HG03097 (cell line): ENCODE results near the gene CPSF3.

Source experiments
- ATAC-seq: cut with Tn5 transposase; IDR thresholded peaks from one replicate; pipeline ENCODE4 v1.9.1; 2021; ENCODE audit not compliant: unreplicated experiment, low FRiP score

CPSF3 gene

GRCh38 chr2:9423100-9423921 lies at the start of gene CPSF3, which contains the start of gene ITGB1BP1:
Gene CPSF3 (plus strand): TSS chr2:9423654. CDS start chr2:9423774, 120 bp downstream.
Gene ITGB1BP1 (minus strand): TSS chr2:9423528. CDS start chr2:9418697, 4,831 bp downstream.
- peak; percentile 79 for ATAC-seq

GRCh38 chr2:9374071-9374730 lies 49.3 kb upstream of the CPSF3 start:
- no peak for ATAC-seq

- no peak for ATAC-seq
Observed at GRCh38 chr2:9375857-9376428, 47.5 kb upstream of the CPSF3 start.

GRCh38 chr2:9377461-9378097 lies 45.9 kb upstream of the CPSF3 start:
- no peak for ATAC-seq

- ATAC-seq: no peak
Observed at GRCh38 chr2:9378433-9379390, 44.7 kb upstream of the CPSF3 start.

- no peak for ATAC-seq
Observed at GRCh38 chr2:9379391-9379755, 44.1 kb upstream of the CPSF3 start.

GRCh38 chr2:9380702-9381628 lies 42.5 kb upstream of the CPSF3 start:
- ATAC-seq: no peak

GRCh38 chr2:9382604-9383235 lies 40.7 kb upstream of the CPSF3 start:
- ATAC-seq: no peak

GRCh38 chr2:9384521-9384920 lies 38.9 kb upstream of the CPSF3 start:
- ATAC-seq: no peak

- no peak for ATAC-seq
Observed at GRCh38 chr2:9385841-9386240, 37.6 kb upstream of the CPSF3 start.

- ATAC-seq: no peak
Observed at GRCh38 chr2:9388199-9388681, 35.2 kb upstream of the CPSF3 start.

GRCh38 chr2:9388950-9389911 lies 34.2 kb upstream of the CPSF3 start:
- ATAC-seq: no peak

GRCh38 chr2:9390151-9390850 lies 33.2 kb upstream of the CPSF3 start:
- ATAC-seq: no peak

GRCh38 chr2:9390991-9391390 lies 32.5 kb upstream of the CPSF3 start:
- no peak for ATAC-seq

- no peak for ATAC-seq
Observed at GRCh38 chr2:9391961-9392720, 31.3 kb upstream of the CPSF3 start.
